ENCODE data around the gene SEC23A.
"Not testable (repeated sequence)": the region's sequence is repeated elsewhere in the genome, so short reads cannot be mapped to it uniquely, and the experiment has no call there.

SEC23A gene

GRCh38 chr14:39025810-39026627, 77.0 kb downstream of the SEC23A start:
- no peak for DNase-seq

DNA sequence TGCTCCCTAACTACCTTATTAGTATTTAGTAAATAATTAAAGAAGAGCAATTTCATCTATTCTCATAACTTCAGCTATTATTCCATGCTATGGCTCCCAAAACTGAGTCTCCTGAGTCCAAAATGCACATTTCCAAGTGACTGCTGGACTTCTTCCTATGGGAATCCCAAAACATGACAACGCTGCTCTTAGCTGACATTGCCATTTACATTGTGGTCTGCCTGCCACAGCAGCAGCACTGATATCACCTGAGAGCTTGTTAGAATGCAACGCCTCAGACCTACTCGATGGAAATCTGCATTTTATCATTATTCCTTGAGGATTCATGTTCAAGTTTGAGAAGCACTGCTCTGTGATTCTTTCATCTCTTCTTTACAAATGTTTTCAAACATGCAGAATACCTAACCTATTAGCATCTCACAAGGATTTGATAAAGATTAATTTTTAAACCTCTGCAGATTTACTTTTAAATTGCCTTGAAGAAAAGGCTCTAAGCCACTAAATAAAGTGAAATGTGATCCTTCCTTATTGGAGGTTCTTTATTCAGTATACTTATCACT, 77.7 kb downstream of the SEC23A start:
- no peak for DNase-seq

GRCh38 chr14:39023939-39024871, 78.8 kb downstream of the SEC23A start:
- DNase-seq: no peak

GRCh38 chr14:39017096-39018016, 85.7 kb downstream of the SEC23A start:
- DNase-seq: not testable (repeated sequence)

DNA sequence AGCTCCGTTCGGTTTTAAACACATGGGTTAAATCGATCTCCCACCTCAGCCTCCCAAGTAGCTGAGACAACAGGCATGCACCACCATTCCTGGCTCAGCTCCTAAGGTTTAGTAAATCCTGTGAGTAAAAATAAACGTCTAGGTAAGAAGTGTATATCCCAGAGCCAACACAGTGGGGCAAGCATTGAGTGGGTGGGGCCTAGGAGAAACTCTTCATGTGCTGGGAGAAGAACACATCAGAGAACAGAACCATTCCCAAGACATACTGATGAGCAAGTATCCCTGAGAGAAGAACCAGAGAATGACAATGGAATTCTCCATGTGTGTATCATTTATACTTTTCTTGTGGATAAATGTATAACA, 86.3 kb downstream of the SEC23A start:
- no peak for DNase-seq

DNA sequence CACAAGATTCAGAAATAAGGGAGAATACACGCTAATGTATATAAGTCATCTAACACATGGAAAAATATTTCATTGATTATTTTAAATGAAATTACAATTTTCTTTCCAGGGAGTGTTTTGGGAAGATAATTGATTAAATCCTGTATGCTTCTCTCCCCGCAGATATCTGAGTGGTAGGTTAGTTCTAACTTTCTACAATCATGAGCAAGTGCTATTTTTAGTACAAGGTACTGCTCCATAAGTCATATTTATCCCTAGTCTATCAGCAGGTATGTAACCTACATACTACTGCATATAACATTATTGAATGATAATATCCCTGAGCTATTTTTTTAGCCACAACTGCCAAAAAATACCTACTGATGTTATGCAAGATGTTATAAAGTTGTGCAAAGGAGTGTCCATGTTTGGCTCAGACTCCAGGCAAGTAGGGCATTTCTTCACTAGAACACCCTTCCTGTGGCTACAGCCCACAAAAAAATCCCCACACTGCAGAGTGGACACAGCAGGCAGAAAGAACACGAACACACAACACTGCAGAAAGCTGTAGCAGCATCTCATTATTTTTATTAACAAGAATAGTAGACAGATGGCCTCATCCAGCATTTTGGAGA, 87.0 kb downstream of the SEC23A start:
- no peak for DNase-seq

DNA sequence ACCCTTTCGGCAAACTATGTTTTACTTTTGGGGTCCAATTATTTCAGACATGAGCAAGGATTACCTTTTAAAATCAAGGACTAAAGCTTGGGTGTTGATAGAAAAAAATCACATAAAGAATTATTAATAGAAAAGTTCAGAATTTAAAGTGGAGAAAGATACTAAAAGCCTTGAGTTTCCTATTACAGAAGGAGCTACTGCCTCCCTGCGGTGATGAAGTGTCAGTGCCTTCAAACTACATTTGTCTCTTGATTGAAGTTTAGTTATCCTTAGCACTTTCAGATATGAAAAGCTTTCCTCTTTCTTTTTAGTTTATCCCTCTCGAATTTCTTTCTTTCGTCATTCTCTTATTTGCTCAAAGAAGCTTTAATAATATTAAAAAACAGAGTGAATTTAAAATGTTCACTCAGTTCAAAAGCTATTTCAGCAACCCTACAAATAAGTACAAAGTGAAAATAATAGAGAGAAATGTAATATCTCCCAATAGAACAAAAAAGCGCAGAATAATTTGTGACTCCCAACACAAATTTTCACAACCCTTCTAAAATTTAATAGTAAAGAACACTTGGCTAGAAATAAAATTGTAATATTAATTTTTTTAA, 87.6 kb downstream of the SEC23A start:
- peak; percentile 49 for DNase-seq

- no peak for DNase-seq
These were observed 88.6 kb downstream of the SEC23A start for GRCh38 chr14:39014460-39014859.

GRCh38 chr14:39008965-39009364, 94.1 kb downstream of the SEC23A start:
- not testable (repeated sequence) for DNase-seq

- DNase-seq: no peak
These were observed 96.2 kb downstream of the SEC23A start for GRCh38 chr14:39006721-39007410.

- no peak for DNase-seq
These were observed 97.8 kb downstream of the SEC23A start for GRCh38 chr14:39005044-39005880.

DNA sequence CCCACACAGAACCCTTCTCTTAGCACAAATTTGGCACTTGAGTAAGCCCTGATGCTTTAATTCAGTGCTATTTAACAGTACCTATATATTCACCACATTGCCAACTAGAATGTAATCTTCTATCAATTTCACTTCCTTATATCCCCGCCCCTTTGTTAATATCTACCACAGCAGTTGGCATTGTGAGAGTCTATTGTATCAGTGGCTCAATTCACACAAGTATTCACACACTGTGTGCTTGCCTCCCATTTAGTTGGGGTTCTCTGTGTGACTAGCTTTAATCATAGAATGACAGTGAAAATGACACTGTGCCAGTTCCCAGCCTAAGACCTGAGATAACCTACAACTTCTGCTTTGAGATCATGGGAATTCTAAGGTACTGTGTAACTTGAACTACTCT, 103.1 kb downstream of the SEC23A start:
- no peak for DNase-seq

DNA sequence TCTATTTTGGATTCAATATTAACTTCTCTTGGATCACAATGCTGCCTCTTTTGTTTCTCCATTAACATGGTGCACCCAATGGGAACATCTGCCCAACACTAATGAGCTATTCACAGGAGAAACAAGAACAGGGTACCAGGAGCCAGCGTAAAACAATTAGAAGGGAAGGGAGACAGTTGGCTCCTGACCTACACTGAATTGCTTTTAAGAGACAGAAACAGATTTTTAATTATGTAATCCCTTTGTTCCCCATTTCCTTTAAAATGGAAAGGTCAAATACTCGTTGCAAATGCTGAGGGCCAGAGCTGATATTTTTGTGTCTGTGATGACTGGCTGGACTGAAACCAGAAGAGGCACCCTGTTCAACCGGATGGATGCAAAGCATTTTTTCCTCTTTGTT, 108.3 kb downstream of the SEC23A start:
- DNase-seq: peak; percentile 59

DNA sequence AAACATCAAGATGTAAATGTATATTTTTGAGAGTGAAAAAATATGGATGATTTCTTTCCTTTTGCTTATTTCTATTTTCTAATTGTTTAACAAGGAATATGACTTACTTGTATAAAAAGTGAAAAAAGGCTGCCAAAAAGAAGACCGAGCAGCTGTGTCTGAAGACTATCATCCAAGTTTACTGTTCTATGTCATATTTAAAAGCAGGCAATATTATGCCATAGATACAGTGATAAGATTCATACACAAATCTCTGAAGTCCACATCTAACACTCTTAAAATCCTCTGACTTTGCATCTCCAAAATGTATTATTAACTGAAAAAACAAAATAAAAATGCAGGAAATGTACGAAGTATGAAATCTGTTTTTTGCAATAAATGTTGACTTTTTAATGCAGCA, 109.1 kb downstream of the SEC23A start:
- DNase-seq: no peak

GRCh38 chr14:38992067-38992844, 110.8 kb downstream of the SEC23A start:
- DNase-seq: no peak

GRCh38 chr14:38991299-38991698, 111.7 kb downstream of the SEC23A start:
- no peak for DNase-seq

- DNase-seq: peak; percentile 60
These were observed 113.0 kb downstream of the SEC23A start for GRCh38 chr14:38989922-38990546.

GRCh38 chr14:38987781-38988180, 115.3 kb downstream of the SEC23A start:
- DNase-seq: no peak

DNA sequence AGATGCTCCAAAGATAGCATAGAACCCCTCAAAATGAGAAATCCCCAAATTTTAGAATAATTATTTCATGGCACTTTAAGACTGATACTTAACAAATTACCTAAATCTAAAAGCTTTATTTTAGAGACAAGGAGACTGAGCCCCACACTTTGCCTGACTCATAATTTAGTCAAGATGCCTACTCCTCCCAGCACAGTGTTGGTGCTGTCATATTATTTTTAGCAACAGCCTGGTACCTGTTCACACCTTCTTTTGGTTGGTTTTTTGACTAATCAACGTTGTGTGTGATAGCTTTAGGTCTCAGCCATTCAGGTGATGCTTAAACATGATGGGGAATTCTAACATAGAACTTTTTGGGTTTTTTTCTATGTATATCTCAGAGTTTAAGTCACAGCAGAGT, 120.2 kb downstream of the SEC23A start:
- DNase-seq: no peak
